Measurements from ENCODE around the gene MED27.

MED27 gene

DNA sequence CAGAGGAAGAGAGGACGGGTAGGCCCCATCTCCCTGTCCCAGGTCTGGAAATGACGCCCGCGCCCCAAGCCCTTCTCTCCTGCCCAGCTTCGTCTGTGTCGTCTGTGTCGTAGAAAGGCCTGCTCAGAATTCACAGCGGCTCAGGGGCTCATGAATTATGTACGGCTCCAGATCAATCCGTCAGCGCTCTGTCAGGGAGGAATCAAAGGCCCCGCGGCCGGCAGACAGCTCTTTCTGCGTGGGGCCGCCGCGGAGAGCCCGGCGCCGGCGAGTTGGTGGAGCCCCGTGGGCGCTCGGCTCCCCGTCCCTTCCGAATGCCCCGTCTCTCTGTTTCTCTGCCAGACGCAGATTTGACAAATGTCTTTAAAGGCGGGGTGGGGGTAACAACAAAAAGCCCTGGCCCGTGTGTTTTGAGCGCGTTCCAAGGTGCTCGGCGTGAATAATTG lies 255.9 kb downstream of the MED27 start:
- DNase-seq (ENCODE audit: low read depth in 2 of 2): no peak
- TF ChIP-seq, protein P1, sequence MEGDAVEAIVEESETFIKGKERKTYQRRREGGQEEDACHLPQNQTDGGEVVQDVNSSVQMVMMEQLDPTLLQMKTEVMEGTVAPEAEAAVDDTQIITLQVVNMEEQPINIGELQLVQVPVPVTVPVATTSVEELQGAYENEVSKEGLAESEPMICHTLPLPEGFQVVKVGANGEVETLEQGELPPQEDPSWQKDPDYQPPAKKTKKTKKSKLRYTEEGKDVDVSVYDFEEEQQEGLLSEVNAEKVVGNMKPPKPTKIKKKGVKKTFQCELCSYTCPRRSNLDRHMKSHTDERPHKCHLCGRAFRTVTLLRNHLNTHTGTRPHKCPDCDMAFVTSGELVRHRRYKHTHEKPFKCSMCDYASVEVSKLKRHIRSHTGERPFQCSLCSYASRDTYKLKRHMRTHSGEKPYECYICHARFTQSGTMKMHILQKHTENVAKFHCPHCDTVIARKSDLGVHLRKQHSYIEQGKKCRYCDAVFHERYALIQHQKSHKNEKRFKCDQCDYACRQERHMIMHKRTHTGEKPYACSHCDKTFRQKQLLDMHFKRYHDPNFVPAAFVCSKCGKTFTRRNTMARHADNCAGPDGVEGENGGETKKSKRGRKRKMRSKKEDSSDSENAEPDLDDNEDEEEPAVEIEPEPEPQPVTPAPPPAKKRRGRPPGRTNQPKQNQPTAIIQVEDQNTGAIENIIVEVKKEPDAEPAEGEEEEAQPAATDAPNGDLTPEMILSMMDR (IDR thresholded peaks at IDR 0.05; ENCODE audit: low read depth, low read length): no peak
- H3K4me3 ChIP-seq (replicated peaks in 1 of 2; ENCODE audit: low read depth in 2 of 2, low read length in 2 of 2): no peak overlapping the region

DNA sequence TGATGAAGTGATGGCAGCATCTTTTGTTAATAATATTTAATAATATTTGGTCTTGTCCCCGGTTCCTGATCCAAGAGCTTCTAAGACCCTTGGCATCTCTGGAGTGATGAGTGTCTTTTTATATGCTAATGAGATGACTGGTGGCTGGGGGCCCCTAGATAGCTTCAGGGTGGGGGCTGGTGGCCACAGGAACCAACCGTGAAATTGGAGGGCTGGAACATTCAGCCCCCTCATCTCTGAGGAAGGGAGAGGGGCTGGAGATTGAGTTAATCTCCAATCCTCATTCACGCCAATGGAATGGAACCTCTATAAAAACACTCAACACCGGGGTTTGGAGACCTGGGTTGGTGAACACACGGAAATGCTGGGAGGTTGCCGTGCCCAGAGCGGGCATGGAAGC lies 261.6 kb downstream of the MED27 start:
- TF ChIP-seq, protein P1 (IDR thresholded peaks at IDR 0.05; ENCODE audit: low read depth, low read length): no peak
- DNase-seq (ENCODE audit: low read depth in 2 of 2): no peak
- no peak overlapping the region for H3K4me3 ChIP-seq (replicated peaks in 1 of 2; ENCODE audit: low read depth in 2 of 2, low read length in 2 of 2)

- DNase-seq (ENCODE audit: low read depth in 2 of 2): no peak
- TF ChIP-seq, protein P1 (IDR thresholded peaks at IDR 0.05; ENCODE audit: low read depth, low read length): no peak
- no peak overlapping the region for H3K4me3 ChIP-seq (replicated peaks in 1 of 2; ENCODE audit: low read depth in 2 of 2, low read length in 2 of 2)
Observed at GRCh38 chr9:131817627-131818026, 262.0 kb downstream of the MED27 start.

DNA sequence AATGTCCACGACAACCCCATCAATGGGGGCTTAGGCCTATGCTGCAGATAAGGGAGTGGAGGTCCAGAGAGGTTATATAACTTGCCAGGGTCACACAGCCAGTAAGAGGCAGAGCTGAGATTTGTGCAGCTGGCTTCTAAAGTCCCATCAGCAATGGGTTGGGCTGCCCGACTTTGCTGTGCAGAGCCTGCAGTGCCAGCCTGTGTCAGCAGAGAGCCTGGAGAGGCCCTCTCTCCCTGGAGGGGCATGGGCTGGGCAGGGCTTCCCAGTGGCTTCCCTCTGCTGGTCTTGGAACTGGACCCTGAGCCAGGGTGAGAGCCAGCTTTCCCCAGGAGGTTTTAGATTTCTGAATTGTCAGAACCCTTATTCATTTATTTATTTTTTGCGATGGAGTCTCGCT lies 262.6 kb downstream of the MED27 start:
- no peak overlapping the region for H3K4me3 ChIP-seq (replicated peaks in 1 of 2; ENCODE audit: low read depth in 2 of 2, low read length in 2 of 2)
- TF ChIP-seq, protein P1 (IDR thresholded peaks at IDR 0.05; ENCODE audit: low read depth, low read length): no peak
- DNase-seq (ENCODE audit: low read depth in 2 of 2): no peak

- H3K4me3 ChIP-seq (replicated peaks in 1 of 2; ENCODE audit: low read depth in 2 of 2, low read length in 2 of 2): no peak overlapping the region
- DNase-seq (ENCODE audit: low read depth in 2 of 2): peak in 1 of 2 donors; percentile 4
- TF ChIP-seq, protein P1 (IDR thresholded peaks at IDR 0.05; ENCODE audit: low read depth, low read length): no peak
Observed at GRCh38 chr9:131815970-131816873, 263.4 kb downstream of the MED27 start.

GRCh38 chr9:131814707-131815106 lies 265.0 kb downstream of the MED27 start:
- DNase-seq (ENCODE audit: low read depth in 2 of 2): no peak
- H3K4me3 ChIP-seq (replicated peaks in 1 of 2; ENCODE audit: low read depth in 2 of 2, low read length in 2 of 2): no peak overlapping the region
- TF ChIP-seq, protein P1 (IDR thresholded peaks at IDR 0.05; ENCODE audit: low read depth, low read length): no peak
